DMS153 treated with DMSO at 0.1 percent for 48 hours (cell line): ENCODE results near the gene PFKFB4.
"Not testable (repeated sequence)": the region's sequence is repeated elsewhere in the genome, so short reads cannot be mapped to it uniquely, and the experiment has no call there.

Experiments used
- DNase-seq: peaks from one replicate; lab custom pipeline; 2025; ENCODE audit not compliant: unreplicated experiment; lab: John Stamatoyannopoulos, UW

The PFKFB4 gene

DNA sequence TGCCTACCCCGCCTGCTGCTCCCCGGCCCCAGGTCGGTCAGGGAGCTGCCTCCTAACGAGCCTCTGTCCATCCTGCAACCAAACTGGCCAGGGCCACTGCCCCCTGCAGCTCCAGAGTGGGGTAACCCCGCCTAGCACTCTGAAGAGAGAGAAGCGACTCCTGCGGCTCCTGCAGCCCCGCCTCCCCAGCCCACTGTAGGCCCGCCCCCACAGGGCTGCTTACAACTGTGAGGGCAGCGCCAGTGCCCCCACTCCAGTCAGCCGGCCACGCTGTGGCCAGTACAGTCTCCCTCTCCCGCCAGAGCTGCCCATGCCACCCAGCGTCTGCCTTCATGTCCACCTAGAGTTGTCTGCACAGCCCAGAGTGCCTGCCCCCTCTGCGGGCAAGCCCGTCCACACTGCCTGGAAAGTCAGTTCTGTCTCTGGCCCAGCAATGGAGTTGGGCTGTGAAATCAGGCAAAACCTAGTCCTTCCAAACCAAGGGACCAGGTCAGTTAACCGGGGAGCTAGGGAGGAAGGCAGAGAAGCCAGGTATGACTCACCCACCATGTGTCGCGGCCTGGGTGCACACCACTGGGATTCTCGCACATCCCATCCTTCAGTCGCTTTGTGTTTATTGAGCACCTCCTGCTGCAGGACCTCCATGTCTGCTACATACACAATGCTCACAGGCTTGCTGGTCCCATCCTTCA lies 4.6 kb upstream of the PFKFB4 start:
- no peak for DNase-seq

DNA sequence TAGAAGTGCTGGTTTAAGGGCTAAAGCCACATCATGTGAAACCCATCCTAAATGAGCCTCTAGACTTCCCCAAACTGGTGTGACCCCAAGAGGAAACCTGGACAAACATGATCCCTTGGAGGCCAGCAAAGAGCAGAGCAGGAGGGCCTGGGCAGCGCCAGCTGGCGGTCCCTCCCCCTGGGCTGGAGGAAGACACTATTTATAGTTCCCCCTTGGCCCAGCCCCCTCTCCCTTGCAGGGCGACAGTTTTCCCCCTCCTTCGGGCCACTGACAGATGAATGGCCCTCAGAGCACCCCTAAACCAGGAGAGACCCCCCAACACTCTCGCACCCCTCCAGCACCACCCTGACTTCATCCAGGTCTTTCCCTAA lies 4.0 kb upstream of the PFKFB4 start:
- DNase-seq: no peak

DNA sequence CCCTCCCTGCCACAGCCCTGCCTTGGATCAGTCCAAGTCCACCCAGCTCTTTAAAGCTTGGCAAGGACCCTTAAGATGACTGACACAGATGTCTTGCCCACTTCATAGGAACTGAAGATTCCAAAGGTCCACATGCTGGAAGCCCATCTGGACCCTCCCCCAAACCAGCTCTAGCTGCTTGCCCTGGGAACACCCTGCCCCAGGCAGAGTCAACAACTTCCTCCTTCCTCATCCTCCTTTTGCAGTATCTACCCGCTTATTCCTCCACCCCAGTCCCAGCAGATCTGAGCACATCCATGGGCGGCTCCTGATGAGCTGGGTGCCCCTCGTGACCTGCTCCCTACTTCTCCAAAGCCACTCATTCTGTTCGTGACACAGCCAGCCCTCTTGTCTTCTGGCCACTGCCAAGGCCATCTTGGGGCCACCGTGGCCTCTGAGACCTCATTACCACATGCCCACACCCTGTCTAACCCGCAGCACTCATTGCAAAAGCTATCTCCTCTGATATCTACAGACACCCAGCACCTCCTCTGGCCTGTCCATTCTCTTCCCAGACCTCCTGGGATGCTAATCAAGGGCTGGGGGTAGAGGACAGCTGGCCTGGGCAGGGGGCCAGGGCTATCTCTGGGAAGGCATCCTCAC lies 2.0 kb upstream of the PFKFB4 start:
- DNase-seq: no peak

DNA sequence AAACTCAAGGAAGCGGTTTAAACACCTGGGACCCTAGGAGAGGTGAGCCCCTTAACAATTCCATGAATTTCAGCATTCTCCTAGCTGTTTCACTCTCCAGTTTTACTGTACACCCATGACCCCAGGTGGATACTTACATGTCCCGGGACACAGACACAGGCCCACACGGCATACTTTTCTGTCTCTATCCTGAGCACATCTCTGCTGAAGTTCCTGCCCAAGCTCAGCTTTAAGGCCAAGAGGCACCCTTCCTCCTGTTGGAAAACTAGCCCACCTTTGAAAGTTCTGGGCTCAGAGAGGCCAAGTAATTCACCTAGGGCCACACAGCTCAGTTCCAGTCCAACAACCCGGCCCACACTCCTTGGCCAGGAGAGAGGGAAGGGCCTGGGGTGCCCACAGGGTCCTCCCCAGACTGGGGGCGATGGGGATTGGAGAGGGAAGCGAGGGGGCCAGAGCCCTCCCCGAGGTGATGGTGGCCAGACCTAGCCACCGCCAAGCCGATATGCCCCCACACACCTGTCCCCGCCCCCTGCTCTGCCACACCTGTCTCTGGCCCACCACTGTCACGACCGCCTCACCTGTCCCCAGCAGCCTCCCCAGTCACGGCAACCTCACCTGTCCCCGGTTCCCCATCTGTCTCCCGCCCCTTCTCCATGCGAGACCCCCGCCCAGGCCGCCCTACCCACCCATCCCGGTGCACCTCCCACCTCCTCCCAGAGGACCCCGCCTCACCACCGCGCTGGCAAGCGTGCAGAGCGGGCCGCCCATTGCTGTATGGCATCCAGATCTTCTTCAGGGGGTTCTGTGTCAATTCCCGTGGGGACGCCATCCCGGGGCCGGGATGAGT lies 431 bp downstream of the PFKFB4 start:
- no peak for DNase-seq

DNA sequence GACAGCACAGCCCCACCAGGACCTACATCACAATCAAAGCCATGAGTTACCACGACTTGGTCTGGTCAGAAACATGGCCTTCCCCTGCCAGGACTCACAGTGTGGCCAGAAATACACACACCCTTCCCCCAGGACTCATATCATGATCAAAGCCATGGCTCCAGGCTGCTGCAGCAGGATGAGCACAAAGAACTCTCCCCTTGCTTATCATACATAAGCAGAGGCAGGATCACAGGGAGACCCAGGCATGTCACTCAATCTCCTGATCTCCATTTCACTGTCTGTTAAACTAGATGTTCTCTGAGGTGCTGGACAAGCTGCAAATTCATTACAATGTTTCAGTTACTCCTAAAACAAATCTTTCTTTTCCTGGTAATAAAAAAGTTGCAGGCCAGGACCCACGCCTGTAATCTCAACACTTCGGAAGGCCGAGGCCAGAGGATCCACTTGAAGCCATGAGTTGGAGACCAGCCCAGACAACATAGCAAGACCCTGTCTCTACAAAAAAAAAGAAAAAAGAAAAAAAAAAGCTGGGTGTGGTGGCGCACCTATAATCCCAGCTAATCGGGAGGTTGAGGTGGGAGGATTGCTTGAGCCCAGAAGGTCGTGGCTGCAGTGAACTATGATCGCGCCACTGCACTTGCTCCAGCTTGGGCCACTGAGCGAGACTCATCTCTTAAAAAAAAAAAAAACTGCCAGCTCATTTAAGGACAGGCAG lies 1.2 kb downstream of the PFKFB4 start:
- no peak for DNase-seq

DNA sequence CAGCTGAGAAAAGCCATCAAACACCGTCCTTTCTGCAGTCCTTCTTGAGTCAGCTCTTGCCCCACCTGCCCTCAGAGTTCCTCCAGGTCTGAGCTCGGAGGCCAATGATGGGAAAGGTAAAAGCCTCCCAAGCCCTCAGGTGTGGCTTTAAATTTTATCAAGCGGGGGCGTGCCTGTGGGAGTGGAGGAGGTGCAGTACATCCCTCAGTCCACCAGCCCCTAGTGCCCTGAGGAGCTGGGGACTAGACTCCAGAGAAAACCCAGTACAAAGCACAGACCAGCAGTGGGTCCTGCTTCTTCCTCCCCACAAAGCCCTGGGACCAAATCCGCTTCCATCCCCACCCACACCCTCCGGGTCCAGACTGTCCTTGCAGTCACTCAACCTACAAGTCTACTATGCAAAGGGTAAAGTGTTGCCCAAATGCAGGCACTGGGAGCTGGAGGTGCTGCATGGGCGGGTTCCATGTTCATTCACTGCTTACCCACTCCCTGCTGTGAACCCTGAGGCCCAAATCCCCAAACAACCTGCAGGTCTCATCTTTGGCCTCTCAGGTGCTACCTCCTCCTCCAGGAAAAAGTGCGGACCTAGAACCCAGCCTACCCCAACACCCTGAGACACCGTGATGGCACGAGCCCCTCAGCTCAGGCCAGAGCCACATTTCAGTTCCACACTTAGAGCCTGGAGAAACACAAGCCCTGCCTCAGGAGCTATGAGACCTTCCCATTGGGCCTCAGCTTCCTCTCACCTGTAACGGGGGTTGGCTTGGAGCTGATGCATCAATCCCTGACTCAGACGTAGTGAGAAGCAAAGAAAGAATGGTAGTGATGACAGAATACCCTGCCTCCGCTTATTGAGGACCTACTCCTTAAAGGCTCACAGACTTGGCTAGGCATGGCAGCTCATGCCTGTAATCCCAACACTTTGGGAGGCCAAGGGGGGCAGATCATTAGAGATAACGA lies 2.4 kb downstream of the PFKFB4 start:
- no peak for DNase-seq

DNA sequence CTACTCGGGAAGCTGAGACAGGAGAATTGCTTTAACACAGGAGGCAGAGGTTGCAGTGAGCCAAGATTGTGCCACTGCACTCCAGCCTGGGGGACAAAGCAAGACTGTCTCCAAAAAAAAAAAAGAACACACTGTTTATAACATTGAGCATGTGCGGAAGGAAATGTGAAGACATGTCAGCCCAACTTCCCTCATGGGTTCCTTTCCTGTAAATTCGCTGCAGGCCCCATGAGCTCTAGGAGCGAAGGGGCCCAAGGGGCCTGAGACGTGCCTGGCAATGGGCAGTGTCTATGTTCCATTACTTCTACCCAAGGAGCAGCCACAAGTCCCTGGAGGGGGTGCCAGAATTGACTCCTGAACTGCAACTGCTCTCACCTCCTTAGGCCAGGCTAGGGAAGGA lies 3.2 kb downstream of the PFKFB4 start:
- no peak for DNase-seq

DNA sequence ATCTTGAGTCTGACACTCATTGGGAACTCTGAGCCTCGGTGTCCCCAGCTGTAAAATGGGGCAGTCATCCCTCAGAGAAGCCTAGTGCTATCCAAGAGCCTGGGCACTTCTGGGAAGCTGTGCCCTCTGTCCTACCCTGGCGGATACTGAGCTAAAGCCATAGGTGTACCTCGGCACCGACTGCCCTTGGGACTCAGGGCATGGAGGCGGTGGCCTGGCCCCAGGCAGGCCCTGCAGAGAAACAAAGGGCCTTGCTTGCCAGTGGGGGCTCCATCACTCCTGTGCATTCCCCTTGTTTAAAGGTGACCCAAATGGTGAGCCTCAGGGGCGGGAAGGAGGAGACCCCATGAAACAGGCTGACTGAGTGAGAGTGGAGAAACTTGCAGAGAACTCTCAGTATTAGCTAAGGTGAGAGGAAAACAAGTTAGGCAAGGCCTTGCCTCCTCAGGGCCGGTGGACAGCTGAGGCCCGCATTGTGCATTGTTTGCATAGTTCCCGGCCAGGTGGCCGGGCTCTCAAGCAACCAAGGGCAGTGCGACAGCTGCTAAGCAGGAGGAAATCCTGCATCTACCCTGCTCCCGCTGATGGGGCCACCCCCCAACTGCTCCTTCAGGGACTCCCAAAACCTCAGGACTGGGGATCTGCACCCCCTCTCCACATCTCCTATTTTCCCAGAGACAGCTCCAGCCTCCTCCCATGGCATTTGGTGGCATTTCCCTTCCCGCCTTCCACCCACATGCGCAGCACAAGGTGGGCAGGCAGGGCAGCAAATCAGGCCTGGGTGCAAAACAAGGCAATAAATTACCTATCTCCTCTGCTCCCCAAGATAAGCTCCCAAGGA lies 4.3 kb downstream of the PFKFB4 start:
- DNase-seq: no peak

DNA sequence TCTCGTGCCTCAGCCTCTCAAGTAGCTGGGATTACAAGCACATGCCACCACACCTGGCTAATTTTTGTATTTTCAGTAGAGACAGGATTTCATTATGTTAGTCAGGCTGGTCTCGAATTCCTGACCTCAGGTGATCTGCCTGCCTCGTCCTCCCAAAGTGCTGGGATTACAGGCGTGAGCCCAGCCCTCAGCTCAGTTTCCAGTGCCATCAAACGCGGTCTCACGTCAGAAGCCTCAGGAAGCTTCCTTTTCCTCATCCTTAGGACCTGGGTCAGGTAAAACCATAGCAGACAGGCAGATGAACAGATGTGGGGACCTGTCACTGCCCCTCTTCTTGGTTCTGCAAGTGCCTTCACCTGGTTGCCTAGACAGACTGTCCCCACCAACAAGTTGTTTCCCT lies 5.0 kb downstream of the PFKFB4 start:
- not testable (repeated sequence) for DNase-seq

DNA sequence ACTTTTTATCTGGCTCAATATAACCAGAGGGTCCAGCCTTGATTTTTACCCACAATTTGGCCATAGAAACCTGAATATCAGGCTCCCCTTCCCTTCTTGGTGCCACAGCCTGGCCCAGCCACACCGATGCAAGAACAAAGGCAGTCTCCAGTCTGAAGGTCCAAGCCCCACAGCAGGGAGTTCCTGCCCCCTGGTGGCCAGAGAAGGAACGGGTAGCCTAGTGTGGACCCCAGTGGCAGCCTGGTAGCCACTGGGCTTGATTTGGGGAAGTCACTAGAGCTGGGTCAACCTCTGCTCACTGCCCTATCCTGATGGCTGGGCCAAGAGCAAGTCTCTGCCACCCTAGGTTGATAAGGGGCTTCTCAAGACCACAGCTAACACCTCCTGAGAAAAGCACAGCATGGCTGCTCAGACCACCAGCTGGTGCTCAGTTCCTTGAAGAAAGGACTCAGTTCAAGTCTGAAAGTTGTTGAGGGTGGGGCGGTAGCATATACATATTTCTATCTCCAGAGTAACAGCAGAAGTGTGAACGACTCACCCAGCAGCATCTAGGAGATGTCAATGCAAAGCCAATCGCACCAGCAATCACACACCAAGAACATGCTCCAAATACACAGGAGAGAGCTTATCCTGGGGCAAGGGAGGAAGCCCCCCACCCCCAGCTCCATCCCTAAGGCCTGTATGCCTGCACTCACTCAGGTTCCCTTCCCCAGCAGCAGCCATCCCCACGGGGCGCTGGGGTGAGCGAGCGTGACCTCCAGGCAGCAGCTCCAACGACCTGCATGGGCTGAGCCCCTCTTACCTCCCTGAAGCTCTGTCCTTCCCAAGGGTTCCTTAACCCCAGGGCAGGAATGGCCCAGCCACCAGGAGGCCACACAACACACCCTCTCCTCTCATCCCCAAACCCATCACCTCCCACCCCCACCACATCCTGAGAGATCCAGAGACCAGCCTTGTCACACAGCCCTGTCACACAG lies 7.6 kb downstream of the PFKFB4 start:
- DNase-seq: peak; percentile 20

DNA sequence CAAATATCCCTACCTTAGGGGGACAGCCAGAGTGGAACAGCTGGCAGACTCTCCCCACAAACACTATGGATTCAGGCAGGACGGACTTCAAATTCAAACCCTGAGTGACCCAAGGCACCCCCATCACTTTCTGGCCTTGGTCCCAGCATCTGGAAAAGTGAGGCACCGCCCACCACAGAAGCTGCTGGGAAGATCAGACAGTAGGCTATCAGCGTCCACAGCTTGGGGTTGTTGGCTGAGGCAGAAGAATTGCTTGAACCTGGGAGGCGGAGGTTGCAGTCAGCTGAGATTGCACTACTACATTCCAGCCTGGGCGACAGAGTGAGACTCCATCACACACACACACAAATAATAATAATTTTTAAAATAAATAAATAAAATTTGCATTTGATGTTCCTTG lies 8.5 kb downstream of the PFKFB4 start:
- DNase-seq: no peak

DNA sequence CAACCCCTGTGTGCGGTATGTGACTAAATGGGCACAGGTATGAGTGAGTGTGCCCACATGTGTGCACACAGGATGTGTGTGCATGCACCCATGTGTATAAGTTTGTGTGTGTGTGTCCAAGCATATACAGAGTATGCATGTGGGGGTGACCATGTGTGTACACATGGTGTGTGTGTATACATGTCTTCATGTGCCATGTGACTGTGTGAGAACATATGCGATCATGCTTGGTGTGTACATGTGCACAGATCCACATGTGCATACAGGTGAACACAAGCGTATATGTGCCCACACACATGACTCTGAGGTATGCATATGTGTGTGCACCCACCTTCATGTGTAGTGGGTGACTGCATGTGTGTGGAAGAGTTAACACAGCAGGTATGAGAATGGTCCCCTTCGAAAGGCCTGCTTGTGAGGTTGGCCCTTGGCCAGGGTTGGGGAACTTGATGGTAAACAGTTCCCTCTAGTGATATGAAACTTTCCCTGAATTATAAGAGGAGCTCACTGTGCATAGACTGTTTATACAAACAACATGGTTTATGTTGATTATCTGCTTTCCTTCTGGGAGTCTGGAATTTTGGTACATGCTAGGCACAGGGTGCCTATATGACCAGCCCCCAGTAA lies 10.3 kb downstream of the PFKFB4 start:
- no peak for DNase-seq

DNA sequence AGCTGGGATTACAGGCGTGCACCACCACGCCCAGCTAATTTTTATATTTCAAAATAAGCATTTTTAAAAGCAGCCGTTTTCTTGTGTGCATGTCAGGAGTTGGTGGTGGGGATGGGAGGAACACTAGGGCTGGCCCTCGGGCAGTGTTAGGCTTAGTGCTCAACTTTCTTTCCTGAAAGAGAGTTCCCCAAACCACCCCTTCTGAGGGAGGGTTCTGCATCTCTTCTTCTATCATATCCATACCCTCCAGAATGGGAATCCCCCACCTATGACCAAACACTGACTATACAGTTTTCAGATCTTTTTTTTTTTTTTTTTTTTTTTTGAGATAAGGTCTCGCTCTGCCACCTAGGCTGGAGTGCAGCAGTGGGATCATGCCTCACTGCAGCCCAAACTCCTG lies 12.5 kb downstream of the PFKFB4 start:
- no peak for DNase-seq

DNA sequence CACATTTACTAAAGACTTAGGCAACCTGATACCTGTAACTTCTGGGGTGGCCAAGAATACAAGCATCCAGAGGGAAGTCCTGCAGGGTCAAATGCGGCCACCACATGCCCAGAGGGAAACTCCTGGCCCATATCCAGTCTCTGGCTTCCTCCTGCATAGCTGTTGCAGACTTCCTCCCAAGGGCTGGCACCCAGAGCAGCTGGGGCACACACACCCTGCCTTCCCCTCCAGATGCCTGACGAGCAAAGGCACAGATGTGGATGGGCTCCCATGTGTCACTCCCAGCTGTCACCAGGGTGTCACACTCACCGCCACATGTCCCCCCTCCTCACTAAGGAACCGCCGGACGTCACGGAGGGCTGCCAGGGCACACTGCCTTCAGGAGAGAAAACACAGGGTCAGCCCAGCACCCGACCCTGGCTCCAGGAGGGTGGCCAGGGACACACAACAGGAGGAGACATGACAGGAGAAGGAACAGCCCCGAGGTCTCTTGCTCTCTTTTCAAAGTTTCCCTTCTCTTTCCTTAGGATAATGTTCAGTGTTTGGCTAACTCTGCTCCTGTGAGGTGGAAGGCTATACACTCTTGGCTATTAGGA lies 13.2 kb downstream of the PFKFB4 start:
- DNase-seq: no peak

DNA sequence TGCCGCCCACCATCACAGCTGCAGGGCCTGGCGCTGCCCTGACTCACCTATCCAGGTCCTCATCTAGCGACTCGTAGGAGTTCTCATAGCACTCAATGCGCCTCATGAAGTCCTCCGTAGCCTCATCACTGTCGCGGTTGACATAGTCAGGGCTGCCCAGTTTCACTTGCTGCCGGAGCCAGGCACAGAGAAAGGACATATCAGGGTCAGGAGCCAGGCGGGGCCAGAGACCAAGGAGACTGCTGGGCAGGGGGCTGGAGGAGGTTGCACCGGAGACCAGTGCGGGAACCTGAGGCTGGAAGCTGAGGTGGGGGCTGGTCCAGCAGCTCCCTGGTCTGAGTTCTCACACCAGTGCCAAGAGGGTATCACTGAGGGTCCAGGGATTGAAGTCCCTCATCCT lies 18.2 kb downstream of the PFKFB4 start:
- no peak for DNase-seq

DNA sequence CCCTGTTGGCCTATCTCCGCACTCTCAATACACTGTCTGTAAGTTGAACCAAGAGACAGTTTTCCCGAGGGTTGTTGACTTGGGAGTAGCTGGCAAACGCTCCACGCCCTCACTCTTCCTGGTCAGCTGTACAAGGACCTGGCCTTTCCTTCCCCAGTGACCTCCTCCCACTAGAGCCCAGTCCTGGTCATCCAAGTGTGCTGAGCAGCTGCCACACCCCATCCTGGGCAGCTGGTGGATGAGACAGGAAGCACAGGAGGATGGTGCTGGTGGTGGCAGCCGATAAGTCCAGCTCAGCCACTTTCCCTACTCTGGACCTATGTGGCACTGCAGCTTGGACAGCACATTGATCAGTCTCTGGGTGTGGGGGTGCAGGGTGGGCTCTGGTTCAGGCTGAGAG lies 19.8 kb downstream of the PFKFB4 start:
- no peak for DNase-seq

DNA sequence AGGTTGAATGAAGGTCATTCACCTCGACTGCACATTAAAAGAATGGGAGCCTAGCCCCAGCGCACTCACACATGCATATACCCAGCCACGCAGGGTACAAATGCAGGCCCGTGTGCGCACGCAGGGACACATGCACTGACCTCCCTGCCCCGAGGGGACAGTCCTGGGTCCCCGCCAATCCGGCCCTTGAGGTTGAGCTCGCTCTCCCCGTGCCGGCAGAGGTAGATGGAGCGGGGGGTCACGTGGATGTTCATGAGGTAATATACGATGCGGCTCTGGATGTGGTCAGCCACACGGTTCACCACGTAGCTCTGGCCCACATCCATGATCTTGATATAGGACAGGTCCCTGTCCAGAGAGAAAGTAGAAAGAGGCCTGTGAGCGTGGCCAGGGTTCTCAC lies 20.5 kb downstream of the PFKFB4 start:
- DNase-seq: no peak

DNA sequence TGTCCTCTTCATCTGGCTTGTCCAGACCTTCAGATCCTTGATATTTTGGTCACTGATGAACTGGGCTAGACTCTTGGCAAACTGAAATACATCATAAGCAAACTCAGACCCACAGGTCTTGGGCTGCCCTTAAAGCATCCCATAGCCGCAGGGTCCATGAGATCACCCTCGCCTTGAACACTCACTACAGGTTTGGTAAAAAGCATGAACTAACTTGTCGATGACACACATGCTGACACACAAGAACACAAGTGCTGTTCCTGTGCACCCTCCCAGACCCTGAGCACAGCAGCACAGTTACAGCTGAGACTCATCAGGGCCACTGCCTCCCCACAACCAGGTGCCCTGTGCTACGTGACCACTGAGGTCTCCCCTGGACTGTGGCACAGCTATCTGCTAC lies 21.0 kb downstream of the PFKFB4 start:
- no peak for DNase-seq
